CD14-positive monocyte (primary cell): ENCODE results near the gene RRP7A. TPM values are rescaled to one million over a fixed set of nuclear protein-coding genes. Genes with fewer than 3 reads are reported as not detected.
A peak's percentile ranks its signal among the peaks of the same experiment; 100 is the strongest.
"Not testable (repeated sequence)": the region's sequence is repeated elsewhere in the genome, so short reads cannot be mapped to it uniquely, and the experiment has no call there.

Experiments used
- DNase-seq, 3 donors: peaks; one replicate each; pipeline ENCODE4 v3.0.0-alpha.2; 2011 to 2022
- H2AFZ ChIP-seq: 2 replicates; pipeline ENCODE4 v1.6.0; 2012; ENCODE audit warnings: mild to moderate bottlenecking, low read depth, low read length, inconsistent platforms; ENCODE audit not compliant: insufficient read depth, poor library complexity, severe bottlenecking
- H3K27ac ChIP-seq, 2 donors: 1 replicate in 1 of 2; 2 replicates in 1 of 2; pipeline ENCODE4 v1.5.1; 2012 to 2013; ENCODE audit warnings: low read length in 2 of 2, control low read depth in 1 of 2, inconsistent platforms in 1 of 2, low read depth in 1 of 2, mild to moderate bottlenecking in 1 of 2
- H3K27me3 ChIP-seq, 2 donors: one replicate each; pipeline versions ENCODE4 v1.6.0 to v1.6.1; 2011 to 2013; ENCODE audit warnings: low read length in 2 of 2; ENCODE audit not compliant: control insufficient read depth in 2 of 2, insufficient read depth in 2 of 2
- H3K36me3 ChIP-seq, 2 donors: replicated peaks in 1 of 2; 1 replicate in 1 of 2; 2 replicates in 1 of 2; pipeline versions ENCODE4 v1.5.1 to v1.6.1; 2012 to 2013; ENCODE audit warnings: low read length in 2 of 2, control low read depth in 1 of 2, inconsistent platforms in 1 of 2, mild to moderate bottlenecking in 1 of 2; ENCODE audit not compliant: insufficient read depth in 2 of 2, control insufficient read depth in 1 of 2
- H3K4me1 ChIP-seq, 2 donors: 1 replicate in 1 of 2; 2 replicates in 1 of 2; pipeline versions ENCODE4 v1.5.1 to v1.6.1; 2012 to 2013; ENCODE audit warnings: low read length in 2 of 2, control low read depth in 1 of 2, inconsistent platforms in 1 of 2, mild to moderate bottlenecking in 1 of 2, moderate library complexity in 1 of 2; ENCODE audit not compliant: insufficient read depth in 2 of 2, control insufficient read depth in 1 of 2
- H3K4me2 ChIP-seq: replicated peaks from 2 replicates; pipeline ENCODE3; 2012; ENCODE audit warnings: low read length, moderate library complexity, mild to moderate bottlenecking; ENCODE audit not compliant: poor library complexity, severe bottlenecking; ENCODE audit errors: extremely low read depth
- H3K4me3 ChIP-seq, 3 experiments: fragments of 200-600 bp in 1 of 3; sonication (generic) in 1 of 3; replicated peaks in 1 of 3; 1 replicate in 2 of 3; 2 replicates in 1 of 3; pipeline ENCODE4 v1.5.1; 2011 to 2013; ENCODE audit warnings: low read length in 3 of 3, mild to moderate bottlenecking in 3 of 3, control low read depth in 2 of 3, low read depth in 2 of 3, inconsistent platforms in 1 of 3, moderate library complexity in 1 of 3
- H3K79me2 ChIP-seq: 2 replicates; pipeline ENCODE4 v1.6.0; 2012; ENCODE audit warnings: mild to moderate bottlenecking, control low read depth, inconsistent platforms, low read length, moderate library complexity; ENCODE audit not compliant: insufficient read depth
- H3K9ac ChIP-seq: 2 replicates; pipeline ENCODE4 v1.6.0; 2017; ENCODE audit warnings: low read length, mild to moderate bottlenecking; ENCODE audit not compliant: insufficient read depth, poor library complexity, severe bottlenecking
- H3K9me3 ChIP-seq, 2 donors: replicated peaks in 1 of 2; 1 replicate in 1 of 2; 2 replicates in 1 of 2; pipeline versions ENCODE4 v1.5.1 to v1.6.1; 2012 to 2013; ENCODE audit warnings: low read length in 2 of 2, control low read depth in 1 of 2; ENCODE audit not compliant: control insufficient read depth in 1 of 2, insufficient read depth in 1 of 2
- H4K20me1 ChIP-seq: 2 replicates; pipeline ENCODE4 v1.6.0; 2012; ENCODE audit warnings: mild to moderate bottlenecking, low read length, control low read depth, moderate library complexity; ENCODE audit not compliant: insufficient read depth
- H3K27ac Mint-ChIP-seq, 7 donors: one replicate each; pipeline ENCODE4 v1.8.0; 2020; ENCODE audit warnings: mild to moderate bottlenecking in 7 of 7, mixed read lengths in 7 of 7, moderate library complexity in 6 of 7, inconsistent platforms in 2 of 7
- H3K27me3 Mint-ChIP-seq, 3 donors: one replicate each; pipeline ENCODE4 v1.8.0; 2021 to 2022; ENCODE audit warnings: low read depth in 3 of 3, mild to moderate bottlenecking in 3 of 3, mixed read lengths in 3 of 3, moderate library complexity in 3 of 3, inconsistent platforms in 1 of 3
- H3K36me3 Mint-ChIP-seq, 2 donors: one replicate each; pipeline ENCODE4 v1.8.0; 2020; ENCODE audit warnings: mixed read lengths in 2 of 2, inconsistent platforms in 1 of 2, mild to moderate bottlenecking in 1 of 2
- H3K4me1 Mint-ChIP-seq: one replicate; pipeline ENCODE4 v1.8.0; 2020; ENCODE audit warnings: mild to moderate bottlenecking, mixed read lengths
- H3K4me3 Mint-ChIP-seq, 2 donors: one replicate each; pipeline ENCODE4 v1.8.0; 2020; ENCODE audit warnings: mild to moderate bottlenecking in 2 of 2, mixed read lengths in 2 of 2, moderate library complexity in 1 of 2
- H3K9me3 Mint-ChIP-seq, 7 donors: one replicate each; pipeline ENCODE4 v1.8.0; 2020 to 2022; ENCODE audit warnings: mixed read lengths in 7 of 7, mild to moderate bottlenecking in 6 of 7, moderate library complexity in 6 of 7, inconsistent platforms in 2 of 7
- CTCF ChIP-seq: fragments of 200-600 bp; IDR thresholded peaks from one replicate; pipeline ENCODE4 v1.8.0; 2022; ENCODE audit warnings: antibody characterized with exemption, mild to moderate bottlenecking
- WGBS: methylation state at CpG from one replicate; pipeline ENCODE4 v1.1.5; 2013; ENCODE audit warnings: missing lambda C conversion rate; ENCODE audit not compliant: insufficient coverage; 5-methylcytosine and 5-hydroxymethylcytosine counted together
- intact Hi-C, 2 donors: fragments of 100-400 bp; cut with micrococcal nuclease; formaldehyde crosslinking; loops; one replicate each; pipeline versions ENCODE4 v1.15.0 to v1.15.1; 2023
- polyA plus RNA-seq, 3 donors: library from polyadenylated mRNA; depleted of rRNA in 1 of 3; unstranded in 2 of 3; stranded (reverse) in 1 of 3; fragments of 300-500 nt in 2 of 3; fragments of >200 nt in 1 of 3; fragmentation: Illumina TruSeq in 2 of 3; gene quantifications; 1 replicate in 2 of 3; 2 replicates in 1 of 3; pipeline ENCODE4 v1.2.3, GENCODE V29; 2012 to 2021

Gene RRP7A
- polyA plus RNA-seq, 3 donors, result 19.4 to 59.9 (median 29.1) TPM

- no peak for TF ChIP-seq CTCF
- H3K27me3 ChIP-seq, result peaks cover 2 to 15% of the 10 kb centered on the region in 2 donors
- no peaks in the 10 kb centered on the region for H3K9me3 ChIP-seq
- Mint-ChIP-seq H3K27me3 (peaks cover 14 to 26% (median 22%) of the 10 kb centered on the region in 3 donors), H3K9me3 (peaks cover 4 to 15% (median 5%) of the 10 kb centered on the region in 7 donors), H3K36me3 (no peaks in the 10 kb centered on the region), H3K4me3 (no peak overlapping the region), H3K27ac (no peak overlapping the region), H3K4me1 (peaks cover 15% of the 10 kb centered on the region)
- no peak overlapping the region for H3K27ac ChIP-seq
- no peak overlapping the region for H2AFZ ChIP-seq
- intact Hi-C loops, result no loop called here
- no peak for DNase-seq
- no peaks in the 10 kb centered on the region for H4K20me1 ChIP-seq
- no peaks in the 10 kb centered on the region for H3K36me3 ChIP-seq
- H3K4me1 ChIP-seq, result peaks cover 6 to 7% of the 10 kb centered on the region in 2 donors
- H3K4me2 ChIP-seq, result no peak overlapping the region
- WGBS, result 86% methylated on average over 15 of the region's 19 CpGs
- no peak overlapping the region for H3K4me3 ChIP-seq
- no peaks in the 10 kb centered on the region for H3K79me2 ChIP-seq
- H3K9ac ChIP-seq, result no peak overlapping the region
Observed at GRCh38 chr22:42548597-42549330, 29.2 kb upstream of the RRP7A start.

GRCh38 chr22:42548126-42548525 lies 28.5 kb upstream of the RRP7A start:
- H4K20me1 ChIP-seq, H3K9me3 ChIP-seq, H3K4me1 ChIP-seq, DNase-seq, intact Hi-C loops, H3K4me3 Mint-ChIP-seq, H3K4me3 ChIP-seq, H3K79me2 ChIP-seq, H3K36me3 Mint-ChIP-seq, H3K27ac ChIP-seq, H3K36me3 ChIP-seq, H2AFZ ChIP-seq, H3K4me2 ChIP-seq, H3K9ac ChIP-seq: not testable (repeated sequence)
- H3K27me3 ChIP-seq, result peaks cover 2 to 12% of the 10 kb centered on the region in 2 donors
- WGBS, result 92% methylated on average over 6 of the region's 6 CpGs
- Mint-ChIP-seq H3K4me1 (peaks cover 11% of the 10 kb centered on the region), H3K9me3 (peaks cover 4 to 14% (median 5%) of the 10 kb centered on the region in 7 donors), H3K27me3 (peaks cover 11 to 21% (median 19%) of the 10 kb centered on the region in 3 donors), H3K27ac (peak overlapping the region in 1 of 7 donors; percentile 47)
